AML-193 (cell line): ENCODE data around the gene TPP2.
A peak's percentile ranks its signal among the peaks of the same experiment; 100 is the strongest.

Experiments used
- DNase-seq, 2 experiments: peaks; one replicate each; lab custom pipeline; 2025; lab: John Stamatoyannopoulos, UW

Gene TPP2

DNA sequence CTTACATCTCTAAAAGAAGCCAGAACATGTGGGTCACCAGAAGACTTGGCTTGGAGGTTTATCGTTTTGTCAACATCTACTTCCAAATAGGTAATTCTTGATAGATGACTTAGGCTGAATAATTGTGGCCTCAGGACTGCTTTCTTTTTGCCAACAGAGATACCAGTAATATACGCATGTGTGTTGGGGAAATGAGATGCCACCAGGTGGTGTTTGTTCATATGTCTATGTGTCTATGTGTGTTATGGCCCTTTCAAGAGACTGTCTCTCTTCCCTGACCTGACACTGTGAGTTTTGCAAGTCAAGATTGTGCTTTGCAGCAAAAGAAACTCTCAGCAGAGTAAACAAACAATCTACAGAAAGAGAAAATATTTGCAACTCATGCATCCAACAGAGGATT lies 129.6 kb downstream of the TPP2 start:
- peak; percentile 29 to 59 for DNase-seq
